Stimulated activated CD4-positive, alpha-beta T cell treated with anti-CD3 and anti-CD28 coated beads, Interleukin-15, amount 100 ng/mL, for 1 hour (primary cell): ENCODE data around the gene IKZF1.
A peak's percentile ranks its signal among the peaks of the same experiment; 100 is the strongest.

Source experiments
- DNase-seq, 2 donors: peaks; one replicate each; pipeline ENCODE4 v3.0.0-alpha.2; 2020; ENCODE audit warnings: low read depth in 1 of 2, low spot score in 1 of 2

IKZF1 gene

GRCh38 chr7:50304129-50304910 lies at the start of gene IKZF1:
Gene IKZF1 (plus strand): TSS chr7:50304716. CDS start chr7:50319062, 14,346 bp downstream.
- DNase-seq: peak; percentile 40 to 69

- DNase-seq: no peak
These were observed 42.9 kb upstream of the IKZF1 start for GRCh38 chr7:50261593-50261992.

DNA sequence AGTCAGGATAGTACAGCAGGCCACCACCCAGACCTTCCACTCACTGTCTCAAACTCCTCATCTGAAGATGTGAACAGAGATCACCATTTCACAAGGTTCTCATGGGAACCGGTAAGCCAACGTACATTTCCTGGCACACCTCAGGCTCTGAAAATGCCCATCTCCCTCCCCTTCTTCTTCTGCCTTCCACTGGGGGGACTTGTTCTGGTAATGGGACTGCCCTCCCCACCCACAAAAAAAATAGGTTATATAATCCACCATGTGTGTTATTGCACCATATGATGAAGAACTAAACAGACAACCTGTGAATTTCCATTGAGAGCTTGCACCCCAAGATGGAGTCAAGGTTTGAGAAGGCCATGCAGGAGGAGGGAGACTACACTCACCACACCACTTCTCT lies 42.1 kb upstream of the IKZF1 start:
- DNase-seq: no peak

GRCh38 chr7:50262916-50263690 lies 41.4 kb upstream of the IKZF1 start:
- DNase-seq: no peak

- no peak for DNase-seq
These were observed 39.6 kb upstream of the IKZF1 start for GRCh38 chr7:50264908-50265307.

DNA sequence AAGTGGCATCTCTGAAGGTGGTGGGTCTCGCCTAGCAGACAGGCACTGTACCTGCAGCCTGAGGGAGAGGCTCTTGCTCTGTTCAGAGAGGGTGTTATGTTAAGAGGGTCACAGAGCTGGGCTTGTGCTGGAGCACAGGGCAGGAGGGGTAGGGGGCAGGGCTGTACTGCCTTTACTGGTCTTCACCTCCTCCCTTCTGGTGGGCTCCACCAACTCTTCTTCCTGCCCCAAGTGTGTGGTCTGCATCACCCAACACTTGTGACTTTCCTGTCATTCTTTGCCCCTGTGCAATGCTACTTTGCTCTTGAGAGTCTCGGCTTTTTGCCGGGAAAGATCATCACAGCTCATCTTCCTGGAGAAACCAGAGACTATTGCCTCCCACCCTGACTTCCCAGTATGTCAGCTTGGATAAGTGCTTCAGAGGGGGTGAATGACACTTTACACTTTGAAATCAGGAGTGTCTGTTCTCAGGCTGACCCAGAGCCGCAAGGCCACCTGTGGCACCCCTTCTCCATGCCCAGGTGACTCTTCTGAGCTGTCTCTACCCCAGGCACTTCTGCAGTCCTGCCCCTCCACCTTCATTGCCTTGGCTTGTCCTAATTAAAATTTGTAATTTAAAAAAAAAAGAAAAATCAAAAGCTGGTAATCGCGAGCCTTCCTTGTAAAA lies 38.4 kb upstream of the IKZF1 start:
- DNase-seq: no peak

- DNase-seq: peak; percentile 51 to 57
These were observed 37.7 kb upstream of the IKZF1 start for GRCh38 chr7:50266635-50267386.

GRCh38 chr7:50267525-50268041 lies 36.9 kb upstream of the IKZF1 start:
- no peak for DNase-seq

- no peak for DNase-seq
These were observed 36.3 kb upstream of the IKZF1 start for GRCh38 chr7:50268223-50268622.

- DNase-seq: no peak
These were observed 35.5 kb upstream of the IKZF1 start for GRCh38 chr7:50268990-50269389.

DNA sequence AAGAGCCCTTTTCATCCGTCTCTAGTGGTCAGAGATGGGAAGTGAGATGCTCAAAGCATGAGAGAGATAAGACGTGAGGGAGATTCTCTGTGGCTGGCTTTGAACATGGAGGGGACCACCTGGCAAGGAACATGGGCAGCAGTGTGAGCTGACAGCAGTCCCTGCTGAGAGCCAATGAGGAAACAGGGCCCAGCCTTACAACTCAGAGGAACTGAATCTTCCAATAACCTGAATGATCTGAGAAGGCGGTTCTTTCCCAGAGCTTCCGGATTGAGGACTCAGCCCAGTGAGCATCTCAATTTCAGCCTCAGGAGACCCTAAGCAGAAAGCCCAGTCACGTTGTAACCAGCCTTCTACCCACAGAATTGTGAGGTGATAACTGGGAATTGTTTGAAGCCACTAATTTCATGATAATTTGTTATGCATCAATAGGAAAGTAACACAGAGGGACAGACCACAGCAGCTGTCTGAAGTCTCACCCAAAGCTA lies 33.9 kb upstream of the IKZF1 start:
- no peak for DNase-seq

- no peak for DNase-seq
These were observed 31.7 kb upstream of the IKZF1 start for GRCh38 chr7:50272808-50273207.

GRCh38 chr7:50273301-50273700 lies 31.2 kb upstream of the IKZF1 start:
- no peak for DNase-seq

- DNase-seq: no peak
These were observed 30.6 kb upstream of the IKZF1 start for GRCh38 chr7:50273870-50274269.

- DNase-seq: no peak
These were observed 30.2 kb upstream of the IKZF1 start for GRCh38 chr7:50274361-50274760.

GRCh38 chr7:50275430-50275829 lies 29.1 kb upstream of the IKZF1 start:
- no peak for DNase-seq

GRCh38 chr7:50276483-50276882 lies 28.0 kb upstream of the IKZF1 start:
- DNase-seq: no peak

DNA sequence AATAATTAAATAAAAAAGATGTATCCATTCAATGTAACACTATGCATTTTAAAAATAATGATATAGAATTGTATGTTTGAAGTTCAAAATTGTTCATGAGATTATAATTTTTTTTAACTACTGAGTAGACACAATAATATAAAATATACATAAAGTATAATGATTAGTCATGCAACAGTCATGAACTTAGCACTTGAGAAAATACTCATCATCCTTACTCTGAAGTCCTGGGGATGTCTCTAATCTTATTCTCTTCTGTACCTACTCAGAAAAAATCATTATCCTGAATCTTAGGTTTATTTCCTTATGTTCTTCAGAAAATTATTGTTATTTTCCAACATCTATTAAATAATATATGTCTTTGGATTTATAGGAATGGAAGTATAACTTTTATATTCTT lies 26.4 kb upstream of the IKZF1 start:
- DNase-seq: no peak

- no peak for DNase-seq
These were observed 22.7 kb upstream of the IKZF1 start for GRCh38 chr7:50281680-50282445.
